Effector memory CD4-positive, alpha-beta T cell (primary cell): ENCODE measurements around the gene YARS1.

ENCODE experiments used
- DNase-seq, 3 donors: peaks; one replicate each; pipeline ENCODE4 v3.0.0-alpha.2; 2020
- H3K27ac ChIP-seq: 2 replicates; pipeline ENCODE4 v1.7.0; 2013; ENCODE audit warnings: mild to moderate bottlenecking, low read length, moderate library complexity; ENCODE audit not compliant: insufficient read depth, poor library complexity, severe bottlenecking
- H3K27me3 ChIP-seq: replicated peaks from 2 replicates; pipeline ENCODE4 v1.7.0; 2013; ENCODE audit warnings: mild to moderate bottlenecking, low read length; ENCODE audit not compliant: insufficient read depth, control insufficient read depth, poor library complexity, severe bottlenecking
- H3K36me3 ChIP-seq: 2 replicates; pipeline ENCODE4 v1.7.0; 2013; ENCODE audit warnings: mild to moderate bottlenecking, low read length, moderate library complexity; ENCODE audit not compliant: control insufficient read depth, insufficient read depth
- H3K4me1 ChIP-seq: 2 replicates; pipeline ENCODE4 v1.7.0; 2013; ENCODE audit warnings: low read length, mild to moderate bottlenecking; ENCODE audit not compliant: control insufficient read depth, insufficient read depth, poor library complexity, severe bottlenecking
- H3K4me3 ChIP-seq: 2 replicates; pipeline ENCODE4 v1.7.0; 2013; ENCODE audit warnings: low read length, low read depth, mild to moderate bottlenecking; ENCODE audit not compliant: insufficient read depth, poor library complexity, severe bottlenecking
- H3K9me3 ChIP-seq: 2 replicates; pipeline ENCODE4 v1.7.0; 2013; ENCODE audit warnings: mild to moderate bottlenecking, low read length, moderate library complexity; ENCODE audit not compliant: control insufficient read depth

Gene YARS1

DNA sequence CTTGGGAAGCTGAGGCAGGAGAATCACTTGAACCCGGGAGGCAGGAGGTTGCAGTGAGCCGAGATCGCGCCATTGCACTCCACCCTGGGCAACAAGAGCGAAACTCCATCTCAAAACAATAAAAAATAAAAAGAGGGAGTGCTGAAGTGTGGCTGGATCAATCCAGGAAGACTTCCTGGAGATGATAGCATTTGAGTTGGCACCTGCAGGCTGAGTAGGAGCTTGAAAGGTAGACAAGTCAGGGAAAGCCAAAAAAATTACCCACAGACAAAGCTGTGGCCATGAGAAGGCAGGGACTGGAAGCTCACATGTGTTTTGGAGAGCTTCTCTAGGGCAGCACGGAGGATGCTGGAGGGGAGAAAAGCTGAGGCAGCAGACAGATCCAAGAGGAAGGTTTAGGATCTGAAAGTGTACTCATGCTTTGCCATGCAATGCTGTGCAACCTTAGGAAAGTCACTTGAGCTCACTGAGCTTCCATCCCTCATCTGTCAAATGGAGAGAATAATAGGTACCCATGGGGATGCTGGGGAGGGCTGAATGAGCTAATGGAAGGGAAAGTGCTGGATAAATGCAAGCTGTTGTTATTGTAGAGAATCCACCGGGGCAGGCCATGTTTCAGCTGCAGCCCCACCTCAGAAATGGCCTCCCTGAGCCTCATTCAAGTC, 88.6 kb downstream of the YARS1 start:
- Histone ChIP-seq H3K4me3 (no peak overlapping the region), H3K27me3 (no peaks in the 10 kb centered on the region), H3K4me1 (no peaks in the 10 kb centered on the region), H3K36me3 (no peaks in the 10 kb centered on the region), H3K27ac (no peak overlapping the region), H3K9me3 (no peaks in the 10 kb centered on the region)
- DNase-seq: no peak

DNA sequence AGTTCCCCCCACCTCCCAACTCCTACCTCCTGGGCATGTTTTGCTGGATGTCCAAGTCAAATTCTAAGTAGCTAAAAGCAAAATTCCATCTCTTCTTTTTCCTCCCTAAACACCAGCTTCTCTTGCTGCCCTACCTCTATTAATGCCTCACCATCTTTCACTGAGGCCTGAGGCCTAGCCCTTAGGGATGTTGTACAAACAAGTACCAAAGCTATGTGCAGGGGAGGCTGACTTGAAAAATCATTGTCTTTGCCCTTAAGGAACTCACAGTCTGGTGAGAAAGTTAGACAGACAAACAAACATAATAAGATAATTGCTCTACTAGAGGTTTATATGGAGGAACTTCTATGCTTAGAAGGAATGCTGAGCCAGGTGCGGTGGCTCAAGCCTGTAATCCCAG, 89.3 kb downstream of the YARS1 start:
- H3K4me1 ChIP-seq: no peaks in the 10 kb centered on the region
- no peaks in the 10 kb centered on the region for H3K27me3 ChIP-seq
- no peak overlapping the region for H3K27ac ChIP-seq
- DNase-seq: no peak
- no peak overlapping the region for H3K4me3 ChIP-seq
- no peaks in the 10 kb centered on the region for H3K36me3 ChIP-seq
- H3K9me3 ChIP-seq: no peaks in the 10 kb centered on the region

DNA sequence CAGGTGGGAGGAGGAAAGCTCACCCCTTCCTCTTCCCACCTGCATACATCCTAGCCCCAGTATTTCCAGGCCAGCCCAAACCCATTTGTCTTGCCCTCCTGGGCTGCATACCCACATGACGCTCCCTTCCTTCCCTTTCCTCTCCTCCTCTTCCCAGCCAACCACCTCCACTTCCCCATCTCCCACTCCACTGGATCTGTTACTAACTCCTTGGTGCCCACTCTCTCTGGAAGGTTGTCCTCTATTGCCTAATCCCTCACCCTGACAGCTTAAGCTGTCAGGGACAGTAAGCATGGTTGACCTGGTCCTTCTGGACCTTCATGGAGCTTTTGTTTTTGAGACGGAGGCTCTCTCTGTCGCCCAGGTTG, 91.6 kb downstream of the YARS1 start:
- H3K27ac ChIP-seq: no peak overlapping the region
- no peaks in the 10 kb centered on the region for H3K9me3 ChIP-seq
- H3K4me3 ChIP-seq: no peak overlapping the region
- no peaks in the 10 kb centered on the region for H3K4me1 ChIP-seq
- DNase-seq: no peak
- H3K27me3 ChIP-seq: peaks cover 4% of the 10 kb centered on the region
- no peaks in the 10 kb centered on the region for H3K36me3 ChIP-seq
